GM13976 (cell line): ENCODE results near the gene ARHGDIG.

Source experiments
- DNase-seq: peaks from one replicate; pipeline ENCODE4 v3.0.0; 2012; ENCODE audit warnings: low spot score
- CTCF ChIP-seq: IDR thresholded peaks from 2 replicates; pipeline ENCODE4 v1.5.1; 2012; ENCODE audit warnings: borderline replicate concordance, mild to moderate bottlenecking; ENCODE audit not compliant: insufficient read depth; ENCODE audit errors: extremely low read depth, missing control alignments, control extremely low read depth
- in situ Hi-C: fragments of 300-500 bp; cut with MboI; formaldehyde crosslinking; loops from one replicate; pipeline ENCODE4 v1.12.0; 2022; ENCODE audit warnings: low sequenced_read_pairs, mixed read lengths, inconsistent platforms; ENCODE audit not compliant: unreplicated experiment

ARHGDIG gene

GRCh38 chr16:285146-286055 is 5.0 kb downstream of the ARHGDIG start:
- no peak for DNase-seq
- TF ChIP-seq CTCF, result no peak
- in situ Hi-C loops, result no loop called here

- no peak for DNase-seq
- TF ChIP-seq CTCF, result no peak
- in situ Hi-C loops, result no loop called here
Observed at GRCh38 chr16:286491-287297, 6.3 kb downstream of the ARHGDIG start.

- in situ Hi-C loops, result no loop called here
- TF ChIP-seq CTCF, result no peak
- DNase-seq, result no peak
Observed at GRCh38 chr16:287298-287811, 7.0 kb downstream of the ARHGDIG start.

GRCh38 chr16:287981-288920 is 7.9 kb downstream of the ARHGDIG start:
- in situ Hi-C loops, result no loop called here
- no peak for TF ChIP-seq CTCF
- DNase-seq, result no peak

GRCh38 chr16:289395-289997 is 9.1 kb downstream of the ARHGDIG start:
- TF ChIP-seq CTCF, result no peak
- DNase-seq, result no peak

More at GRCh38 chr16:289395-289997, 9.1 kb downstream of the ARHGDIG start:
- in situ Hi-C loops, result no loop called here
